ENCODE measurements around the gene PTBP1. TPM values are rescaled to one million over a fixed set of nuclear protein-coding genes. Genes with fewer than 3 reads are reported as not detected.

The PTBP1 gene
- total and polyA plus RNA-seq, 9 of the 15 experiments (the other 6 are each of a cell fraction or from before 2014, with no cell fraction given) = 14.0 to 759 (median 234) TPM

DNA sequence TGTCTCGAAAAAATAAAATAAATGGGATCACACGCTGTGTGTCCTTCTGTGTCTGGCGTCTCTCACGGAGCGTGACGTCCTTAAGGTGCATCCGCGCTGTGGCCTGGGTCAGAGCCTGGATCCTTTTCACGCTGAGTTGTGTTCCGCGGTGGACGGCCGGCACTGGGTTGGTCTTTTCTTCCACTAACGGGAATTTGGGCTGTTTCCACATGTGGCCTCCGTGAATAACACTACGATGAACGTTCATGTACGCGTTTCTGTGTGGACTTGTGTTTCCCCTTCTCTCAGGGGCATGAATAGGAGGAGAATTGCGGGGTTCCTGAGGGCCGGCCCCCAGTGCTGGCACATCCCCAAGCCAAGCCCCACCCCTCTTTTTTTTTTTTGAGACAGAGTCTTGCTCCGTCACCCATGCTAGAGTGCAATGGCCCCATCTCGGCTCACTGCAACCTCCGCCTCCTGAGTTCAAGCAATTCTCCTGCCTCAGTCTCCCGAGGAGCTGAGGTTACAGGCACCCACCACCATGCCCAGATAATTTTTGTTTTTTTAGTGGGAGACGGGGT is 6.2 kb upstream of the PTBP1 start (continued):
- TF ChIP-seq TAF1 (IDR thresholded peaks at IDR 0.05; ENCODE audit: control insufficient read depth, extremely low read depth, insufficient read depth, low read length, severe bottlenecking) = peak; percentile 21

DNA sequence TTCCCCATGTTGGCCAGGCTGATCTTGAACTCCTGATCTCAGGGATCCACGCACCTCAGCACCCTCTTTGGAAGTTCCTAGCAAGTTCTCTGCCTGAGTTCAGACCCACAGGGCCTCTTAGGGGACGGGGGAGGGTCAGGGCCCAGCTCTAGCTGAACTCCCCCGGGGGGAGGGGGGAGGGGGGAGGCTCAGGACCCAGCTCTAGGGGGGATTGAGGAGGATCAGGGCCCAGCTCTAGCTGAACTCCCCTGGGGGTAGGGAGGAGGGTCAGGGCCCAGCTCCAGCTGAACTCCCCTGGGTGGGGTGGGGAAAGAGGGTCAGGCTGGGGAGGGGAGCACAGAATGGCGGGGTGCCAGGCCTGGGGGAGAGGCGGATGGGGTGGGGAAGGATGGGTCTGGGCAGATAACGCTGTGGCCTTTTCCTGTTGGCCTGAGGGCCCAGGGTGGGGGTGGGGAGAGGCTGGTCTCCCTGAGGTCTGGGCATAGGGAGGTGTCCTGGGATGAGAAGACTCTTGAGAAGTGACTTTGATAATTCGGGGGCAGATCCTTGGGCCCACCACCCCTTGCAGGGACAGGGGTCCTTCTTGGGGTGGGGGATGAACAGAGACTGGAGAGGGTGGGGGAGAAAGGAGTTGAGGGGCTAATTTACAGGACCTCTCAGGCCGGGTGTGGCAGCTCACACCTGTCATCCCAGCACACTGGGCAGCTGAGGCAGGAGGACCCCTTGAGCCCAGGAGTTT is 5.5 kb upstream of the PTBP1 start:
- in situ Hi-C loops (cut with MboI) = no loop called here
- no peaks in the 10 kb centered on the region for H3K27me3 ChIP-seq (ENCODE audit: control insufficient read depth in 2 of 2, insufficient read depth in 2 of 2, low read length in 2 of 2)
- intact Hi-C loops (cut with micrococcal nuclease) = no loop called here
- peak; percentile 79 for ATAC-seq
- no peaks in the 10 kb centered on the region for H3K9me1 ChIP-seq (ENCODE audit: control insufficient read depth, insufficient read depth, low read length)
- no peaks in the 10 kb centered on the region for H4K20me1 ChIP-seq (replicated peaks; ENCODE audit: control insufficient read depth, insufficient read depth, low read length)
- H3K9ac ChIP-seq (ENCODE audit: insufficient read depth in 1 of 2, low read depth in 2 of 2, low read length in 2 of 2) = peak overlapping the region; percentile 76 to 95
- DNase-seq (ENCODE audit: extremely low read depth in 1 of 4, low spot score in 3 of 4) = peak; percentile 83 to 96 (median 90)
- peak overlapping the region; percentile 35 for H3K4me3 ChIP-seq
- 4% methylated on average over 4 of the region's 8 CpGs for WGBS (ENCODE audit: insufficient coverage, low coverage, missing lambda C conversion rate)
- ChIA-PET POLR2A (interaction anchor here (0.5 to 1.4 kb wide), 3 partner anchors 62 to 461 kb away, joined by 3 to 5 read pairs (median 4); no protein-coding TSS in a partner anchor), CTCF (ENCODE audit: low intra/inter-chr PET ratio) (no interaction called here)
- H3K4me1 ChIP-seq (replicated peaks in 1 of 2; ENCODE audit: control insufficient read depth in 2 of 2, insufficient read depth in 2 of 2, low read length in 2 of 2) = peaks cover 43 to 88% of the 10 kb centered on the region in 2 experiments
- peak overlapping the region; percentile 99 for H3K27ac ChIP-seq (ENCODE audit: extremely low read depth, low read depth, low read length)
- BruUV-seq (replicated peaks) = no TSS peak
- H3K9me3 ChIP-seq (replicated peaks; ENCODE audit: control insufficient read depth, insufficient read depth, low read depth, low read length) = peaks cover 3% of the 10 kb centered on the region; the same call in 1 of the 2 replicates
- H2AFZ ChIP-seq (ENCODE audit: low read depth, low read length) = peak overlapping the region; percentile 79
- H3K4me2 ChIP-seq (ENCODE audit: insufficient read depth, low read length) = peak overlapping the region; percentile 79
- H3K79me2 ChIP-seq (ENCODE audit: control insufficient read depth, insufficient read depth, low read length) = peaks cover 18% of the 10 kb centered on the region; the same call in 2 of the 3 replicates
- peak; percentile 93 for FAIRE-seq
- no peaks in the 10 kb centered on the region for H3K36me3 ChIP-seq (ENCODE audit: control insufficient read depth, insufficient read depth, low read length)
- TF ChIP-seq ZNF347 (CRISPR knock-in tag; IDR thresholded peaks at IDR 0.05; ENCODE audit: low read depth) = no peak
- TF ChIP-seq, protein P1, sequence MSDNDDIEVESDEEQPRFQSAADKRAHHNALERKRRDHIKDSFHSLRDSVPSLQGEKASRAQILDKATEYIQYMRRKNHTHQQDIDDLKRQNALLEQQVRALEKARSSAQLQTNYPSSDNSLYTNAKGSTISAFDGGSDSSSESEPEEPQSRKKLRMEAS (CRISPR knock-in tag; IDR thresholded peaks at IDR 0.05) = no peak
- peak; percentile 4; the same call in 1 of the 2 replicates for TF ChIP-seq NFE2 (IDR thresholded peaks at IDR 0.05; ENCODE audit: low read depth)
- no peak for TF ChIP-seq FOXJ3 (CRISPR knock-in tag; IDR thresholded peaks at IDR 0.05)
- no peak for TF ChIP-seq SRSF7 (optimal IDR thresholded peaks at IDR 0.05; ENCODE audit: low read depth, low read length)
- TF ChIP-seq ZNF444 (CRISPR knock-in tag; IDR thresholded peaks at IDR 0.05) = peak; percentile 74; the same call in 1 of the 2 replicates
- peak; percentile 52; the same call in 1 of the 2 replicates for TF ChIP-seq TAL1 (IDR thresholded peaks at IDR 0.05)
- no peak for TF ChIP-seq ZNF239 (CRISPR knock-in tag; IDR thresholded peaks at IDR 0.05)
- peak; percentile 75 for TF ChIP-seq KLF16 (IDR thresholded peaks at IDR 0.05)
- TF ChIP-seq, protein P2, sequence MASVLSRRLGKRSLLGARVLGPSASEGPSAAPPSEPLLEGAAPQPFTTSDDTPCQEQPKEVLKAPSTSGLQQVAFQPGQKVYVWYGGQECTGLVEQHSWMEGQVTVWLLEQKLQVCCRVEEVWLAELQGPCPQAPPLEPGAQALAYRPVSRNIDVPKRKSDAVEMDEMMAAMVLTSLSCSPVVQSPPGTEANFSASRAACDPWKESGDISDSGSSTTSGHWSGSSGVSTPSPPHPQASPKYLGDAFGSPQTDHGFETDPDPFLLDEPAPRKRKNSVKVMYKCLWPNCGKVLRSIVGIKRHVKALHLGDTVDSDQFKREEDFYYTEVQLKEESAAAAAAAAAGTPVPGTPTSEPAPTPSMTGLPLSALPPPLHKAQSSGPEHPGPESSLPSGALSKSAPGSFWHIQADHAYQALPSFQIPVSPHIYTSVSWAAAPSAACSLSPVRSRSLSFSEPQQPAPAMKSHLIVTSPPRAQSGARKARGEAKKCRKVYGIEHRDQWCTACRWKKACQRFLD (CRISPR knock-in tag; IDR thresholded peaks at IDR 0.05) = peak; percentile 62; the same call in 1 of the 2 replicates
- TF ChIP-seq NFIC (IDR thresholded peaks at IDR 0.05) = peak; percentile 96
- TF ChIP-seq HDAC6 (IDR thresholded peaks at IDR 0.05; ENCODE audit: low read depth, low read length) = no peak
- no peak; the same call in 1 of the 2 replicates for TF ChIP-seq ZKSCAN8 (CRISPR knock-in tag; IDR thresholded peaks at IDR 0.05)
- TF ChIP-seq, protein P3, sequence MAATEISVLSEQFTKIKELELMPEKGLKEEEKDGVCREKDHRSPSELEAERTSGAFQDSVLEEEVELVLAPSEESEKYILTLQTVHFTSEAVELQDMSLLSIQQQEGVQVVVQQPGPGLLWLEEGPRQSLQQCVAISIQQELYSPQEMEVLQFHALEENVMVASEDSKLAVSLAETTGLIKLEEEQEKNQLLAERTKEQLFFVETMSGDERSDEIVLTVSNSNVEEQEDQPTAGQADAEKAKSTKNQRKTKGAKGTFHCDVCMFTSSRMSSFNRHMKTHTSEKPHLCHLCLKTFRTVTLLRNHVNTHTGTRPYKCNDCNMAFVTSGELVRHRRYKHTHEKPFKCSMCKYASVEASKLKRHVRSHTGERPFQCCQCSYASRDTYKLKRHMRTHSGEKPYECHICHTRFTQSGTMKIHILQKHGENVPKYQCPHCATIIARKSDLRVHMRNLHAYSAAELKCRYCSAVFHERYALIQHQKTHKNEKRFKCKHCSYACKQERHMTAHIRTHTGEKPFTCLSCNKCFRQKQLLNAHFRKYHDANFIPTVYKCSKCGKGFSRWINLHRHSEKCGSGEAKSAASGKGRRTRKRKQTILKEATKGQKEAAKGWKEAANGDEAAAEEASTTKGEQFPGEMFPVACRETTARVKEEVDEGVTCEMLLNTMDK (IDR thresholded peaks at IDR 0.05; ENCODE audit: borderline replicate concordance, insufficient read depth, low read depth, low read length, poor library complexity, severe bottlenecking) = no peak
- TF ChIP-seq NUFIP1 (IDR thresholded peaks at IDR 0.05; ENCODE audit: partially characterized antibody) = no peak
- TF ChIP-seq SMARCA4 (IDR thresholded peaks at IDR 0.05) = peak; percentile 56; the same call in 1 of the 2 replicates
- TF ChIP-seq BCOR (IDR thresholded peaks at IDR 0.05) = no peak

Measured in K562 (cell line).